Glutamatergic neuron (in vitro differentiated cells): Measurements from ENCODE around the gene SLC37A1. TPM values are rescaled to one million over a fixed set of nuclear protein-coding genes. Genes with fewer than 3 reads are reported as not detected.

Experiments
- DNase-seq: peaks from one replicate; pipeline ENCODE4 v3.0.0; 2022
- H3K27ac Mint-ChIP-seq: one replicate; pipeline ENCODE4 v1.8.0; 2020; ENCODE audit warnings: mild to moderate bottlenecking, mixed read lengths, inconsistent platforms; ENCODE audit not compliant: unreplicated experiment
- H3K27me3 Mint-ChIP-seq: one replicate; pipeline ENCODE4 v1.8.0; 2020; ENCODE audit warnings: mild to moderate bottlenecking, moderate library complexity, mixed read lengths, inconsistent platforms; ENCODE audit not compliant: unreplicated experiment
- H3K36me3 Mint-ChIP-seq: one replicate; pipeline ENCODE4 v1.8.0; 2020; ENCODE audit warnings: mild to moderate bottlenecking, mixed read lengths, inconsistent platforms; ENCODE audit not compliant: unreplicated experiment
- H3K4me1 Mint-ChIP-seq: one replicate; pipeline ENCODE4 v1.8.0; 2020; ENCODE audit warnings: mild to moderate bottlenecking, low read depth, mixed read lengths, inconsistent platforms; ENCODE audit not compliant: unreplicated experiment
- H3K4me3 Mint-ChIP-seq: one replicate; pipeline ENCODE4 v1.8.0; 2020; ENCODE audit warnings: mild to moderate bottlenecking, mixed read lengths, inconsistent platforms; ENCODE audit not compliant: unreplicated experiment
- H3K9me3 Mint-ChIP-seq: one replicate; pipeline ENCODE4 v1.8.0; 2020; ENCODE audit warnings: mild to moderate bottlenecking, moderate library complexity, mixed read lengths, inconsistent platforms; ENCODE audit not compliant: unreplicated experiment
- CTCF ChIP-seq: fragments of 200-600 bp; sonication (generic); IDR thresholded peaks from one replicate; pipeline ENCODE4 v1.5.0; 2021; ENCODE audit not compliant: partially characterized antibody, unreplicated experiment
- total RNA-seq: library from RNA; stranded (reverse); fragmentation: NEBNext Ultra II Directional; extraction: Animal tissue kit (Norgen Biotek cat#: 25700); gene quantifications from one replicate; pipeline ENCODE4 v1.2.1, GENCODE V29; 2021; ENCODE audit not compliant: unreplicated experiment

SLC37A1 gene
- total RNA-seq, 1 donor from 2014 or later = 65.7 TPM

- peaks cover 5% of the 10 kb centered on the region for H3K27me3 Mint-ChIP-seq
- peak overlapping the region; percentile 41 for H3K27ac Mint-ChIP-seq
- DNase-seq = peak; percentile 51
- H3K36me3 Mint-ChIP-seq = peaks cover 4% of the 10 kb centered on the region
- peak overlapping the region; percentile 36 for H3K4me3 Mint-ChIP-seq
- TF ChIP-seq CTCF = no peak
- peaks cover 13% of the 10 kb centered on the region for H3K9me3 Mint-ChIP-seq
- peaks cover 12% of the 10 kb centered on the region for H3K4me1 Mint-ChIP-seq
Observed at GRCh38 chr21:42512346-42513034, 1.2 kb upstream of the SLC37A1 start.

DNA sequence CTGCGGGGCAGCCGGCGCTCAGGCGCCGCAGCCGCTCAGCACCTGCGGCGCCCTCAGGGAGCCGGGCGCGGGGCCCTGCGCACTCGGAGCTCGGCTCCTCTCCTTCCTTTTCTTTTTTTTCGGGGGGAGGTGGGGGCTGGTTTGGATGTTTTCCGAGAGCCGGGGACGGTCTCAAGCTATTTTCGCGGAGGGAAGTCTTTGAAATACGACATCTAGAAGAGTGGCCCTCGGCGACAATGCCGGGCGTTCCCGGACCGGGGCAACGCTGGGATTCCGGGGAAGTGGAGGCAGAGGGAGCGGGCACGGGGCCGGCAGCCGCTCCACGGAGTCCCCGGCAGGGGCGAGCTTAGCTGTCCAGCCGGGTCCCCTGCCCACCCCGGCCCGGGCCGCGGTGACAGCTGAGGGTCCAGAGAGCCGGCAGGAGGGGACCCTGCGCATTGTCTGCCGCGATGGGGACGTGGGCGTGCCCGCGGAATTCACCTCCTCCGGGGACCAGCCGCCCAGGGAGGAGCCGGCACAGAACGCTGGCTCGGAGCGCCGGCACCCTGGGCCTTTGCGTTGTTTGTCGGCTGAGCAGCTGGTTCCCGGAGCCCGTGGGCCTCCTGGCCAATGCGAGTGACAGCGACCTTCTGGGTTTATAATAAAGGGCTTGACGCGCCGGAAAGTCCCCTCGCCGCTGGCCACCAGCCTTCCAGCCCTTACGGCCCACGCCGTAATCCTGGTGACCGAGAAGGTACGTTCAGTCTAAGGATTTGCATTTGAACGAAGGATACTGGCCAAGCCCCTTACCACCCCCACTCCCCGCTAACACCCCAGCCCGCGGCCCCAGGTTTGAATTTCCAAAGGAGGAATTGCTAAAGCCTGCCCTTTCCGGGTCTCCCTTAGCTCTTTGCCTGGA lies 582 bp downstream of the SLC37A1 start:
- no peak for TF ChIP-seq CTCF
- peaks cover 12% of the 10 kb centered on the region for H3K4me1 Mint-ChIP-seq
- peak overlapping the region; percentile 86 for H3K4me3 Mint-ChIP-seq
- peaks cover 13% of the 10 kb centered on the region for H3K9me3 Mint-ChIP-seq
- DNase-seq = peak; percentile 73
- H3K27me3 Mint-ChIP-seq = peaks cover 5% of the 10 kb centered on the region
- H3K36me3 Mint-ChIP-seq = peaks cover 4% of the 10 kb centered on the region
- peak overlapping the region; percentile 62 for H3K27ac Mint-ChIP-seq

DNA sequence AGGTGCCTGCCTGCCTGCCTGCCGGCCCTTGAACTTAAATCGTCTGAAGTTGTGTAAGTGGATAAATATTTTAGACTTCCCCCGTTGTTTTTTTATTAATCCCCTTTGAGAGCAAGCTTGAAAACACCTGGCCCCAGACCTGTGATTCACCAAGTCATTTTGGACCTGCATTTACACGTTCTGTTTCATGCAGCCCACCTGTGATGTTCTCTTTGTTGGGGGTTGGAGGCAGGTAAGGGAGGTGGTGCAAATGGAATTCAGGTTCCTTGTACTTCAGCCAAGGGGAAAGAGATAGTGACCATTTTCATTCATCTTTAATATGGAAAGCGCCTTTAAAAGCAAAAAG lies 1.2 kb downstream of the SLC37A1 start:
- peak overlapping the region; percentile 33 for H3K27ac Mint-ChIP-seq
- no peak for TF ChIP-seq CTCF
- peaks cover 12% of the 10 kb centered on the region for H3K4me1 Mint-ChIP-seq
- H3K9me3 Mint-ChIP-seq = peaks cover 14% of the 10 kb centered on the region
- peaks cover 4% of the 10 kb centered on the region for H3K36me3 Mint-ChIP-seq
- H3K27me3 Mint-ChIP-seq = peaks cover 6% of the 10 kb centered on the region
- no peak for DNase-seq
- peak overlapping the region; percentile 86 for H3K4me3 Mint-ChIP-seq

DNA sequence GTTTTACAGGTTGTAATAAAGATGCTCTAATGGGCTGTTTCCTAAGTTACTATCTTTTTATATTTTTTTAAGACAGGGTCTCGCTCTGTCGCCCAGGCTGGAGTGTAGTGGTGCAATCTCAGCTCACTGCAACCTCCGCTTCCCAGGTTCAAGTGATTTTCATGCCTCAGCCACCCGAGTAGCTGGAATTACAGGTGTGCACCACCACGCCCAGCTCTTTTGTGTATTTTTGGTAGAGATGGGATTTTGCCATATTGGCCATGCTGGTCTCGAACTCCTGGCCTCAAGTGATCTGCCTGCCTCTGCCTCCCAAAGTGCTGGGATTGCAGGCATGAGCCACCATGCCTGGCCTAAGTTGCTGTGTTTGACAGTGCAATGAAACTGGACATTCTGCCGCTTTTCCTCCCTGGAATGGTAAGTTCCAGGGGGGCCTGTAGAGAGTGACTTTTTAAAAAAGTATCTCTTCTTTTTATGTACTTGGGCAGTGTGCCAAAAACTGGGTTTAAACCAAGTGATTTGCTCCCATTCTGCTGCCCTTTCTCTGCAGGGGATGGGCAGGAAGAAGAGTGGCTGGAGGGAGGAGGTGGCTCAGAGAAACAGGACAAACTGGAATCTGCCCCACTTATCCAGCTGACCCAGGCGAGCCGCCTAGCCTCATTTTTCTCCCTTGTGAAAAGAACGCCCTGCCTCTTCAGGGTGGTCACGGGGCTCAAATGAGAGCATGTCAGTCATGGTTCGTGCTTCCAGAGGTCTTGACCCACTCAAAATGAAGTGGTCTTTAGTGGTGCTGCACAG lies 2.3 kb downstream of the SLC37A1 start:
- DNase-seq = no peak
- Mint-ChIP-seq H3K4me3 (peak overlapping the region; percentile 86), H3K9me3 (peaks cover 15% of the 10 kb centered on the region), H3K27ac (no peak overlapping the region), H3K27me3 (peaks cover 8% of the 10 kb centered on the region), H3K36me3 (peaks cover 4% of the 10 kb centered on the region), H3K4me1 (peaks cover 12% of the 10 kb centered on the region)
- no peak for TF ChIP-seq CTCF
